Suprapubic skin (tissue), 3 donors: ENCODE results near the gene UGT1A7.

Experiments
- CTCF ChIP-seq, 2 donors: fragments of 200-600 bp in 1 of 2; fragments of 450-650 bp in 1 of 2; sonication (generic) in 1 of 2; IDR thresholded peaks; one replicate each; pipeline ENCODE4 v1.5.1; 2016 to 2019; ENCODE audit warnings: antibody characterized with exemption in 2 of 2, mild to moderate bottlenecking in 1 of 2, moderate library complexity in 1 of 2
- EP300 ChIP-seq: sonication (generic); formaldehyde crosslinking; IDR thresholded peaks from one replicate; pipeline ENCODE4 v1.6.1; 2017; ENCODE audit warnings: antibody characterized with exemption
- POLR2A ChIP-seq, 2 donors: fragments of 450-650 bp; IDR thresholded peaks; one replicate each; pipeline ENCODE4 v1.6.1; 2017; ENCODE audit warnings: antibody characterized with exemption in 2 of 2, mild to moderate bottlenecking in 2 of 2, moderate library complexity in 2 of 2

GRCh38 chr2:233820774-233821105 lies 139.0 kb downstream of the UGT1A7 start:
- TF ChIP-seq EP300 (no peak), POLR2A (IDR thresholded peaks at IDR 0.05) (no peak), CTCF (IDR thresholded peaks at IDR 0.05) (no peak)
